ENCODE data around the gene POTEB.
"Not testable (repeated sequence)": the region's sequence is repeated elsewhere in the genome, so short reads cannot be mapped to it uniquely, and the experiment has no call there.

The POTEB gene

DNA sequence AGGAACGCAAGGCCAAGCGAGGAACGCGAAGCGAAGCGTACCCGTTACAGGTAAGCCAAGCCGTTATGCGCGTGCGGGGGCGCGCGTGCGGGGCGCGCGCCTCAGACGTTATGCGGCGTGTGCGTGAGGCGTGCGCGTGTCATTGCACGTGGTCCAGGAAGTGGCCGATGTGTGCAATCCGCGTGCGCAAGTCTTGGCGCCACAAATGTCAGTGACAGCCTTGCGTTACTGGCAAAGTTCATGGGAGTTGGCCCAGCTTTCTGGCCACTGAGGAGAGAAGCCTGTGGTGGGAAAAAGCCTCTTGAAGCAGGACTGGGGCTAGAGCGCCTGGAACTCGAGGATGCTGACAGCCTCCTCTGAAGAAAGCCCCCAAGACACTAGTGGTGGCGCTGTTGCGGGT is at the start of gene POTEB:
TSS of gene POTEB (minus strand) at position 101 of the 400 bp plus-strand sequence. CDS start 489 bp downstream, outside the sequence.
- DNase-seq, result not testable (repeated sequence)

DNA sequence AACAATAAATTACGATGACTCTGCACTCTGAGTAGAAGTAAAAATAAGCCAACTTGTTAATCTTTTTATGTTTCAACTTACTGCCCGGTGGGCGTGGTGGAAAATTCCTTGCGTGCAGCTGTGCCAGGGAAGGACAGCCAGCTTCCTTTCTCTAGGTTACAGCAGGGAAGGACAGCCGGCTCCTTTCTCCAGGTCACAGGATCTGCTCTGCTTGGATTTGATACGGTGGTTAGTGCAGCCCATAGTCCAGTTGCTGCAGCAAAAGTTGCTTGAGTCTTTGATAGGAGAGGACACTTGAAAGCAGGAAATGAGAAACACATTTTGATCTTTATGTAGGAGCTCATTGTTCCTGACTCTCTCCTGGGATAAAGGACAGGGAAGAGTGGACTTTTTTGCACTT is 13.4 kb upstream of the POTEB start:
- not testable (repeated sequence) for DNase-seq

DNA sequence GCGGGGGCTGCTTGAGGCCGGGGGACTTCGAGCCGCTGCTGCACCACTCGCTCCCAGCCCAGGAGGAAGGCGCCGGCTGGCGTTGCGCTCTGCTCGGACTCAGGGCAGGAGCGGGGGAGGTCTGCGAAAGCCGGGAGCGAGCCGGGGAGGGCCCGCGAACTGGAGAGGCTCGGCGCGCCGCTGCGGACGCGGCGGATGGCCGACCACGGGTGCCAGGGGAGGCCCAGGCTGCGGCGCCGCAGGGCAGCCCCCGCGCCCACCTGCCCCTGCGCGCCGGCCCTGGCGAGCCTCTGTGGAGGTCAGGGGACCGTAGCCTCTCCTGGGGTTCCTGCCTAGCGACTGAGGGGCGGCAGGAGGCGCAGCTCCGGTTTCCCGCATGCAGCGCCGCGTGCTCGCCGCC is 12.0 kb upstream of the POTEB start:
- DNase-seq, result not testable (repeated sequence)

DNA sequence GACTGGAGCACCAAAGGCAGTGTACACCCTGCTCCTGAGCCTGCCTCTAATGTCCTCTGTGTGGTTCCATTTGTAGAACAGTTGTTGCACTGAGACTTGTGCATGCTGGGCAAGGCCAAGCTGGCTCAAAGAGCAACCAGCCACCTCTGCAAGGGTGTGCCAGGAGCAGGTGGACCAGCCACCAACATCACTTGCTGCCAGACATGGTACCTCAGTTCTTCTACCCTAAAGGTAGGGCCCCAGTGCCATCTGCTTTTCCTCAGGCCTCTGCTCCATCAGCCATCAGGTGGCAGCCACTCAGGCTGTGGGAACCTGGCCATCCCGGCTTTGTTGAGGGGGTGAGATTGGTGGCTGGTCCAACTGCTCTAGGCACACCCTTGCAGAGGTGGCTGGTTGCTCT is 38.7 kb downstream of the POTEB start:
- not testable (repeated sequence) for DNase-seq
